Spleen (tissue), 7 donors: ENCODE results near the gene NABP1.

Source experiments
- POLR2A ChIP-seq, 3 donors: fragments of 450-650 bp; IDR thresholded peaks; one replicate each; pipeline ENCODE4 v1.5.1; 2017; ENCODE audit warnings: antibody characterized with exemption in 3 of 3, mild to moderate bottlenecking in 1 of 3
- POLR2AphosphoS5 ChIP-seq, 3 donors: sonication (generic); formaldehyde crosslinking; IDR thresholded peaks; one replicate each; pipeline ENCODE4 v1.5.1; 2017; ENCODE audit warnings: antibody characterized with exemption in 3 of 3
- TF ChIP-seq, protein P1 (sequence below), 11 experiments: fragments of 200-600 bp in 7 of 11; fragments of 450-650 bp in 4 of 11; sonication (generic) in 4 of 11; IDR thresholded peaks in 8 of 11; conservative IDR thresholded peaks in 3 of 11; 1 replicate in 7 of 11; 2 replicates in 4 of 11; pipeline versions ENCODE4 v1.4.0 to v1.8.0; 2016 to 2021; ENCODE audit warnings: antibody characterized with exemption in 11 of 11, inconsistent platforms in 4 of 11, mild to moderate bottlenecking in 1 of 11
- donor health status: DM: no; HTN: no; CAD: no; lungs with moderate emphysema.
- donor health status: DM: no; HTN: no; CAD: no.
- donor health status: DM: no; HTN: no; CAD: no.

DNA sequence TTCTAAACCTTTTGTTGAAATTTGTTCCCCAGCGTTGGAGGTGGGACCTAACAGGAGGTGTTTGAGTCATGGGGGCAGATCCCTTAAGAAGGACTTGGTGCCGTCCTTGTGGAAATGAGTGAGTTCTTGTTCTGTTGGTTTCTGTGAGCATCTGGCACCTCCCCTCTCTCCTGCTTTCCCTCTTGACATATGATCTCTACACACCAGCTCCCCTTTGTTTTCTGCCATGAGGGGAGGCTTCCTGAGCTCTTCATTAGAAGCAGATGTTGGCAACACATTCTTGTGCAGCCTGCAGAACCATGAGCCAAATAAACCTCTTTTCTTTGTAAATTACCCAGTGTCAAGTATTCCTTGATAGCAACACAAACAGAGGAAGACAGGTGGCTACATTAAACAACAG is 23.8 kb downstream of the NABP1 start:
- TF ChIP-seq, protein P1, sequence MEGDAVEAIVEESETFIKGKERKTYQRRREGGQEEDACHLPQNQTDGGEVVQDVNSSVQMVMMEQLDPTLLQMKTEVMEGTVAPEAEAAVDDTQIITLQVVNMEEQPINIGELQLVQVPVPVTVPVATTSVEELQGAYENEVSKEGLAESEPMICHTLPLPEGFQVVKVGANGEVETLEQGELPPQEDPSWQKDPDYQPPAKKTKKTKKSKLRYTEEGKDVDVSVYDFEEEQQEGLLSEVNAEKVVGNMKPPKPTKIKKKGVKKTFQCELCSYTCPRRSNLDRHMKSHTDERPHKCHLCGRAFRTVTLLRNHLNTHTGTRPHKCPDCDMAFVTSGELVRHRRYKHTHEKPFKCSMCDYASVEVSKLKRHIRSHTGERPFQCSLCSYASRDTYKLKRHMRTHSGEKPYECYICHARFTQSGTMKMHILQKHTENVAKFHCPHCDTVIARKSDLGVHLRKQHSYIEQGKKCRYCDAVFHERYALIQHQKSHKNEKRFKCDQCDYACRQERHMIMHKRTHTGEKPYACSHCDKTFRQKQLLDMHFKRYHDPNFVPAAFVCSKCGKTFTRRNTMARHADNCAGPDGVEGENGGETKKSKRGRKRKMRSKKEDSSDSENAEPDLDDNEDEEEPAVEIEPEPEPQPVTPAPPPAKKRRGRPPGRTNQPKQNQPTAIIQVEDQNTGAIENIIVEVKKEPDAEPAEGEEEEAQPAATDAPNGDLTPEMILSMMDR (IDR thresholded peaks at IDR 0.05 in 8 of 11, conservative IDR thresholded peaks at IDR 0.05 in 3 of 11), result no peak
- TF ChIP-seq POLR2AphosphoS5 (IDR thresholded peaks at IDR 0.05) (no peak), POLR2A (IDR thresholded peaks at IDR 0.05) (no peak)
